Activated CD8-positive, alpha-beta T cell treated with anti-CD3 and anti-CD28 coated beads, Interleukin-2, amount 10 ng/mL, durations not matched to agents 7 days and 5 days (primary cell): ENCODE data around the gene LIF. TPM values are rescaled to one million over a fixed set of nuclear protein-coding genes. Genes with fewer than 3 reads are reported as not detected.
A peak's percentile ranks its signal among the peaks of the same experiment; 100 is the strongest.
"Not testable (repeated sequence)": the region's sequence is repeated elsewhere in the genome, so short reads cannot be mapped to it uniquely, and the experiment has no call there.

Experiments
- ATAC-seq: fragments of 150-1000 bp; cut with Tn5 transposase; one replicate; pipeline ENCODE4 v1.10.0; 2021; ENCODE audit warnings: moderate library complexity
- CTCF ChIA-PET: fragments of 350-600 bp; sonication (Branson Sonifier 250); formaldehyde crosslinking; loops from one replicate; lab custom pipeline; 2021; ENCODE audit warnings: antibody characterized with exemption; lab: Charles Lee
- POLR2A ChIA-PET: fragments of 350-600 bp; sonication (Branson Sonifier 250); formaldehyde crosslinking; loops from one replicate; lab custom pipeline; 2021; ENCODE audit warnings: antibody characterized with exemption; lab: Charles Lee
- DNase-seq: peaks from one replicate; pipeline ENCODE4 v3.0.0-alpha.2; 2020
- H3K27ac Mint-ChIP-seq: one replicate; pipeline ENCODE4 v1.8.0; 2021; ENCODE audit warnings: mild to moderate bottlenecking, mixed read lengths
- H3K27me3 Mint-ChIP-seq: one replicate; pipeline ENCODE4 v1.8.0; 2021; ENCODE audit warnings: low read depth, mixed read lengths
- H3K36me3 Mint-ChIP-seq: one replicate; pipeline ENCODE4 v1.8.0; 2021; ENCODE audit warnings: low read depth, mixed read lengths
- H3K4me1 Mint-ChIP-seq: one replicate; pipeline ENCODE4 v1.8.0; 2021; ENCODE audit warnings: low read depth, mixed read lengths
- H3K4me3 Mint-ChIP-seq: one replicate; pipeline ENCODE4 v1.8.0; 2021; ENCODE audit warnings: mild to moderate bottlenecking, mixed read lengths
- H3K9me3 Mint-ChIP-seq: one replicate; pipeline ENCODE4 v1.8.0; 2022; ENCODE audit warnings: mixed read lengths; ENCODE audit not compliant: insufficient read depth
- total RNA-seq, 2 experiments: library from RNA; stranded (reverse); gene quantifications; one replicate each; pipeline ENCODE4 v1.2.3, GENCODE V29; 2021

The LIF gene
- total RNA-seq, 2 experiments from 2014 or later, result 532 to 569 TPM

- Mint-ChIP-seq H3K4me1 (peaks cover 56% of the 10 kb centered on the region), H3K9me3 (no peaks in the 10 kb centered on the region), H3K27me3 (no peaks in the 10 kb centered on the region), H3K27ac (no peak overlapping the region), H3K36me3 (peaks cover 10% of the 10 kb centered on the region), H3K4me3 (no peak overlapping the region)
- CTCF ChIA-PET, result interaction anchor here (0.7 to 1.4 kb wide), 3 partner anchors 9 to 55 kb away, joined by 3 to 4 read pairs (median 3); no protein-coding TSS in a partner anchor
- ATAC-seq (no peak), DNase-seq (no peak)
- POLR2A ChIA-PET, result interaction anchor here (0.7 kb wide), 1 partner anchor 43 kb away, joined by 3 read pairs; no protein-coding TSS in a partner anchor
Observed at GRCh38 chr22:30202531-30203006, 44.0 kb downstream of the LIF start.

- no peak for DNase-seq
- no peaks in the 10 kb centered on the region for H3K27me3 Mint-ChIP-seq
- H3K4me1 Mint-ChIP-seq, result peaks cover 56% of the 10 kb centered on the region
- ATAC-seq, result no peak
- ChIA-PET CTCF (interaction anchor here (0.9 to 1.4 kb wide), 2 partner anchors 9 to 54 kb away, joined by 3 to 4 read pairs; no protein-coding TSS in a partner anchor), POLR2A (interaction anchor here (0.7 kb wide), 1 partner anchor 44 kb away, joined by 3 read pairs; no protein-coding TSS in a partner anchor)
- no peak overlapping the region for H3K27ac Mint-ChIP-seq
- H3K9me3 Mint-ChIP-seq, result no peaks in the 10 kb centered on the region
- H3K4me3 Mint-ChIP-seq, result no peak overlapping the region
- H3K36me3 Mint-ChIP-seq, result peaks cover 10% of the 10 kb centered on the region
Observed at GRCh38 chr22:30201945-30202344, 44.6 kb downstream of the LIF start.

GRCh38 chr22:30200905-30201304 lies 45.7 kb downstream of the LIF start:
- ATAC-seq, H3K27ac Mint-ChIP-seq, DNase-seq, H3K9me3 Mint-ChIP-seq, POLR2A ChIA-PET, H3K27me3 Mint-ChIP-seq, H3K4me3 Mint-ChIP-seq: not testable (repeated sequence)
- CTCF ChIA-PET, result interaction anchor here (1.2 kb wide), 1 partner anchor 20 kb away, joined by 3 read pairs; no protein-coding TSS in a partner anchor
- Mint-ChIP-seq H3K36me3 (peaks cover 10% of the 10 kb centered on the region), H3K4me1 (peaks cover 58% of the 10 kb centered on the region)

- Mint-ChIP-seq H3K27me3 (no peaks in the 10 kb centered on the region), H3K9me3 (no peaks in the 10 kb centered on the region), H3K4me3 (no peak overlapping the region), H3K4me1 (peaks cover 61% of the 10 kb centered on the region), H3K27ac (peak overlapping the region; percentile 64), H3K36me3 (peaks cover 23% of the 10 kb centered on the region)
- DNase-seq, result no peak
- CTCF ChIA-PET, result interaction anchor here (0.9 to 1.1 kb wide), 2 partner anchors 9 to 91 kb away, joined by 4 read pairs; no protein-coding TSS in a partner anchor
- POLR2A ChIA-PET, result interaction anchor here (1.0 kb wide), 1 partner anchor 10 kb away, joined by 3 read pairs; no protein-coding TSS in a partner anchor
- ATAC-seq, result no peak
Observed at GRCh38 chr22:30198921-30199320, 47.6 kb downstream of the LIF start.

DNA sequence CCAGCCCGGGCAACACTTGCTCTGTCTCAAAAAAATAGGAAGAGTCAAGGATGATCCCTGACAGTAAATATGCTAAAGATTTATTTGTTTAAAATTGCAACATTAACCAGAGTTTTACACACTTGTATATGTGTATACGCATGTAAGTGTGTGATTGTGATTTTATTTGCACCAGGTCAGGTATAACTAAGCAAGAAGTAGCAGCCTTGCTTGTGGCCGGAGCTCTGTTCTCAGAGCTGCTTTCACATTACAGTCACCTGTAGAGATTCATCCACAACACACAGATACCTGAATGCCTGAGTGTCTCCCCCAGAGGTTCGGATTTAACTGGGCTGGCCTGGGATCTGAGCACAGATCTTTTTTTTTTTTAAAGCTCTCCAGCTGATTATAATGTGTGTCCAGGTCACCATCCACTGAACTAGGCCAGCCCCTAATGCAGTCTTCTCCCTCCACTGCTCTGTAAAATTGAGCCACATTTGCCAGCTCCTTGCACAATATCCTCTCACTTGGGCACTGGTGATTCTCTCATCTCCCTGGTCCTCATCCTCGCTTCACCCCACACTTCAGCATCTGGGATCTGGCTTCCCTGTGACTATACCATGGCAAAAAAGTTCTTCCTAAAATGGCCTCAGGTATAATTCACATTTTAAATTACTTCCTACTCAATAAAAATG lies 48.3 kb downstream of the LIF start:
- no peak for DNase-seq
- Mint-ChIP-seq H3K36me3 (peaks cover 27% of the 10 kb centered on the region), H3K27me3 (no peaks in the 10 kb centered on the region), H3K9me3 (no peaks in the 10 kb centered on the region), H3K4me1 (peaks cover 63% of the 10 kb centered on the region), H3K4me3 (no peak overlapping the region), H3K27ac (peak overlapping the region; percentile 64)
- POLR2A ChIA-PET, result interaction anchor here (1.0 kb wide), 2 partner anchors 10 to 11 kb away, joined by 3 read pairs; no protein-coding TSS in a partner anchor
- ATAC-seq, result no peak
- CTCF ChIA-PET, result interaction anchor here (1.1 kb wide), 1 partner anchor 90 kb away, joined by 4 read pairs; no protein-coding TSS in a partner anchor

- ATAC-seq (no peak), DNase-seq (no peak)
- POLR2A ChIA-PET, result interaction anchor here (0.7 to 1.8 kb wide), 5 partner anchors 10 to 90 kb away, joined by 3 to 13 read pairs (median 4); no protein-coding TSS in a partner anchor
- Mint-ChIP-seq H3K4me3 (no peak overlapping the region), H3K27ac (peak overlapping the region; percentile 94), H3K27me3 (no peaks in the 10 kb centered on the region), H3K4me1 (peaks cover 72% of the 10 kb centered on the region), H3K36me3 (peaks cover 33% of the 10 kb centered on the region), H3K9me3 (no peaks in the 10 kb centered on the region)
- CTCF ChIA-PET, result interaction anchor here (2.7 kb wide), 1 partner anchor 89 kb away, joined by 14 read pairs; no protein-coding TSS in a partner anchor
Observed at GRCh38 chr22:30197389-30197788, 49.2 kb downstream of the LIF start.

DNA sequence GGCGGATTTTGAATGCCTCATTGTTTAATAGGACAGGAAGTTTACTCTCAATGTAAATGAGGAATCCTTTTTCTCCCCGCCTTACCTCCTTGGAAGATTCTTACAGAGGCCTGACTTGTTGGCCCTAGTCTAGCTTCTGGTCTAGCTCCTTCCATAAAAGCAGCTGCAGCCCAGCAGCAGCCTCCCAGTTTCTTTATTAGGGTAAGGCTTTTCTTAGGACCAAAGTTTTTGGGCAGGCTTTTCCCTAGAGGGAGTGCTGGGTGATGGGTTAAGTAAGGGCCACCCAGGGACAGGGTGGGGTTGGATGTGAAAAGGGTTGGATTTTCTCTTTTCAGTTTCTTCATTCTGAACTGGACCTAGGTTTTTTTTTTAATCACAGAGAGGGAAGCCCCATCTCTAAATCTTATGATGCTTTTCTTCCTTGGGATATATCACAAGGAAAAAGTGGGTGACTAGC lies 49.7 kb downstream of the LIF start:
- H3K36me3 Mint-ChIP-seq, result peaks cover 35% of the 10 kb centered on the region

DNA sequence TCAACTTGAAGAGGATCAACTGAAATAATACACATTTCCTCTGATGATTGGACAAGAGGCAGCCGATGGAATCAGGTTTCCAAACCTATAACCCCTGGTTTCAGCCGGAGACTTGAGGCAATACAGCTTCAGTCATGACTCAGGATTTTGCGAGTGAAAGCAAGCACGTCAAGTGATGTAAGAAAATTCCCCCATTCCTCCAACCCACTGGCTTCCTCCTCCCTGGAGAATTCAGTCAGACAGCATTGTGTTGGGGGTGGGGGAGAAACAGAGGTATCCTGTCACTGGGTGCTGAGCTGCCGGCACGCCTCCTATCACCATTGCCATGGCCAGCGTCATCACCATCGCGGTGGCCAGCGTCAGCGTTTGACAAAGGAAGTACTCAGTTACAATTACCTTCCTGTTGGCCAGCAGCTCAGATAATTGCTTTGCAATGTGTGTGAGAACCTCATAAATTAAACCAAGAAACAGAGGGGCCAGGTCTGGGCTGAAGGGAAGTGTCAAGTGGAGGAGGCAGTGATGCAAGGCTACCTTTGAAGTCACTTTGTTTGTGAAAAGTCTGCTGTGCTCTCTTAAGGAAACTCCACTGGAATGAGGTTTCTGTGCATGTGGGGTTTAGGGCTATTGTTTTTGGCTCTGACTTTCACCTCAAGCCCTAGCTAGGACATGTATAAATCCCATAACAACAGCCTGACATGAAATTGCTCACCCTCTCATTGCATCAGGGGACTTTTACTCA lies 50.2 kb downstream of the LIF start:
- Mint-ChIP-seq H3K27me3 (no peaks in the 10 kb centered on the region), H3K36me3 (peaks cover 38% of the 10 kb centered on the region), H3K4me3 (peak overlapping the region; percentile 47), H3K27ac (peak overlapping the region; percentile 94), H3K9me3 (no peaks in the 10 kb centered on the region), H3K4me1 (peaks cover 81% of the 10 kb centered on the region)
- ATAC-seq, result peak; percentile 72
- ChIA-PET POLR2A (interaction anchor here (0.5 to 1.8 kb wide), 11 partner anchors 9 to 841 kb away, joined by 3 to 13 read pairs (median 4); no protein-coding TSS in a partner anchor), CTCF (interaction anchor here (0.7 to 2.7 kb wide), 7 partner anchors 10 to 92 kb away, joined by 3 to 14 read pairs (median 4); no protein-coding TSS in a partner anchor)
- DNase-seq, result peak; percentile 81

More for the DNA sequence above, 49.7 kb downstream of the LIF start:
- CTCF ChIA-PET, result interaction anchor here (1.2 to 2.7 kb wide), 5 partner anchors 10 to 89 kb away, joined by 3 to 14 read pairs (median 6); no protein-coding TSS in a partner anchor
- Mint-ChIP-seq H3K4me1 (peaks cover 77% of the 10 kb centered on the region), H3K9me3 (no peaks in the 10 kb centered on the region), H3K27ac (peak overlapping the region; percentile 94), H3K4me3 (peak overlapping the region; percentile 47), H3K27me3 (no peaks in the 10 kb centered on the region)
- POLR2A ChIA-PET, result interaction anchor here (0.5 to 1.8 kb wide), 11 partner anchors 9 to 842 kb away, joined by 3 to 13 read pairs (median 4); no protein-coding TSS in a partner anchor
- ATAC-seq (peak; percentile 21), DNase-seq (no peak)

GRCh38 chr22:30195245-30196140 lies 51.1 kb downstream of the LIF start:
- Mint-ChIP-seq H3K27ac (peak overlapping the region; percentile 94), H3K36me3 (peaks cover 42% of the 10 kb centered on the region), H3K9me3 (no peaks in the 10 kb centered on the region), H3K4me3 (peak overlapping the region; percentile 47), H3K27me3 (no peaks in the 10 kb centered on the region), H3K4me1 (peaks cover 87% of the 10 kb centered on the region)
- ChIA-PET CTCF (interaction anchor here (0.7 to 2.7 kb wide), 7 partner anchors 10 to 92 kb away, joined by 3 to 14 read pairs (median 4); no protein-coding TSS in a partner anchor), POLR2A (interaction anchor here (0.8 to 1.8 kb wide), 9 partner anchors 8 to 91 kb away, joined by 3 to 13 read pairs (median 4); no protein-coding TSS in a partner anchor)
- no peak for ATAC-seq
- no peak for DNase-seq

DNA sequence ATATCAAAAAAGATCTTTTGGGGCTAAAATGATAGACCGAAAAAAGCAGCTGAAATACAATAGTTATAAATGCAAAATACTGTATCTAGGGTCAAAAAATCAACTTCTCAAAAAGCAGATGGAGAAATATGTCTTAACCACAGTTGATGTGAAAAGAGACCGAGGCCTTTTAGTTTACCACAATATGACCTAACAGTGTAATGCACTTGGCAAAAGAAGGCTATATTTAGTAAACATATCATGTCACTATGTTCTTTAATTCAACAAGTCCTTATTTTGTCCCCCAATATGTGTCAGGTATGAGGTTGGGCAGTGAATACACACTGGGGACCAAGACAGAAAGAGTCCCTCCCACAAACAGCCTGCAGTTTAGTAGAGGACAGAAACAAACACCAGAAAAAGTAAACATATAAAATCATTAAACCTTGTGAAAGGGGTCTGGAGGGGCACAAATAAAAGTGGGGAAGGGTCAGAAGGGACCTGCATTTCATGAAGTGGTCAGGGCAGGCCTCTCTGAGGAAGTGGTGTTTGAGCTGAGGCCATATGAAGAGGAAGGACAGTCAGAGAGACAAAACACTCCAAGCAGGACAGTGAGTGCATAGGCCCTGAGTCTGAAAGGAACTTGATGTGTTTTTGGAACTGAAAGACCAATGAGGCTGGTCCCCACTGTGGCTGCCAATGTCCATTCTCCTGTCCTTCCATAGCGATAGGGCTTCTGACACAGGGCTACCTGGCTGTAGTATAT lies 53.4 kb downstream of the LIF start:
- Mint-ChIP-seq H3K4me1 (peaks cover 95% of the 10 kb centered on the region), H3K9me3 (no peaks in the 10 kb centered on the region), H3K4me3 (no peak overlapping the region), H3K36me3 (peaks cover 49% of the 10 kb centered on the region), H3K27ac (peak overlapping the region; percentile 91), H3K27me3 (no peaks in the 10 kb centered on the region)
- ATAC-seq (no peak), DNase-seq (no peak)
- POLR2A ChIA-PET, result no interaction called here
- CTCF ChIA-PET, result interaction anchor here (1.0 to 1.1 kb wide), 2 partner anchors 9 to 85 kb away, joined by 3 to 4 read pairs; no protein-coding TSS in a partner anchor
